GM18526 (cell line): ENCODE measurements around the gene MLH1.

ENCODE experiments used
- POLR2A ChIP-seq: IDR thresholded peaks from 3 replicates; pipeline ENCODE4 v1.6.1; 2011; ENCODE audit not compliant: insufficient read length; ENCODE audit errors: extremely low read depth

Gene MLH1

DNA sequence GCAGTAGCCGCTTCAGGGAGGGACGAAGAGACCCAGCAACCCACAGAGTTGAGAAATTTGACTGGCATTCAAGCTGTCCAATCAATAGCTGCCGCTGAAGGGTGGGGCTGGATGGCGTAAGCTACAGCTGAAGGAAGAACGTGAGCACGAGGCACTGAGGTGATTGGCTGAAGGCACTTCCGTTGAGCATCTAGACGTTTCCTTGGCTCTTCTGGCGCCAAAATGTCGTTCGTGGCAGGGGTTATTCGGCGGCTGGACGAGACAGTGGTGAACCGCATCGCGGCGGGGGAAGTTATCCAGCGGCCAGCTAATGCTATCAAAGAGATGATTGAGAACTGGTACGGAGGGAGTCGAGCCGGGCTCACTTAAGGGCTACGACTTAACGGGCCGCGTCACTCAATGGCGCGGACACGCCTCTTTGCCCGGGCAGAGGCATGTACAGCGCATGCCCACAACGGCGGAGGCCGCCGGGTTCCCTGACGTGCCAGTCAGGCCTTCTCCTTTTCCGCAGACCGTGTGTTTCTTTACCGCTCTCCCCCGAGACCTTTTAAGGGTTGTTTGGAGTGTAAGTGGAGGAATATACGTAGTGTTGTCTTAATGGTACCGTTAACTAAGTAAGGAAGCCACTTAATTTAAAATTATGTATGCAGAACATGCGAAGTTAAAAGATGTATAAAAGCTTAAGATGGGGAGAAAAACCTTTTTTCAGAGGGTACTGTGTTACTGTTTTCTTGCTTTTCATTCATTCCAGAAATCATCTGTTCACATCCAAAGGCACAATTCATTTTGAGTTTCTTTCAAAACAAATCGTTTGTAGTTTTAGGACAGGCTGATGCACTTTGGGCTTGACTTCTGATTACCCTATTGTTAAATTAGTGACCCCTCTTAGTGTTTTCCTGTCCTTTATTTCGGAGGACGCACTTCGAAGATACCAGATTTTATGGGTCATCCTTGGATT is at the start of gene MLH1:
MLH1 (plus strand) TSS at position 193 of the 958 bp plus-strand sequence; CDS start at position 223, 30 bp downstream.
- peak; percentile 84 for TF ChIP-seq POLR2A

DNA sequence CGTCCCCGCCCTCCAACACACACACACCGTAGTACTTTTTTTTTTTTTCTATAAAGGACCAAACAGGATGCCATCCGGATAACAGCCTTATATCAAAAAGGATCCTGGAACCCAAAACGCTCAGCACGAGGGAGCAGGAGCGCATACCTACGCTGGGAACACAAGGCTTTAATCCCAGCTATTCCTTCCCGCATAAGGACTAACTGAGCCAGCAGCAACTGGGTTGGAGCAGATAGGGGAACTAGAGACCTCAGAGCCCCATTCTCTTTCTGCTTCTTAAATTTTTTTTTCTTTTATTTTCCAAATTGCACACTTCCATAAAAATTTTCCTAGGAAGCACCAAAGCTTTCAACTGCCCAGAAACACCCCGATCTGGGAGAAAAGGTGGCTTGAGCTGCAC is 49.7 kb upstream of the MLH1 start:
- no peak for TF ChIP-seq POLR2A

- no peak for TF ChIP-seq POLR2A
Measured at GRCh38 chr3:36944012-36944640, 49.2 kb upstream of the MLH1 start.

DNA sequence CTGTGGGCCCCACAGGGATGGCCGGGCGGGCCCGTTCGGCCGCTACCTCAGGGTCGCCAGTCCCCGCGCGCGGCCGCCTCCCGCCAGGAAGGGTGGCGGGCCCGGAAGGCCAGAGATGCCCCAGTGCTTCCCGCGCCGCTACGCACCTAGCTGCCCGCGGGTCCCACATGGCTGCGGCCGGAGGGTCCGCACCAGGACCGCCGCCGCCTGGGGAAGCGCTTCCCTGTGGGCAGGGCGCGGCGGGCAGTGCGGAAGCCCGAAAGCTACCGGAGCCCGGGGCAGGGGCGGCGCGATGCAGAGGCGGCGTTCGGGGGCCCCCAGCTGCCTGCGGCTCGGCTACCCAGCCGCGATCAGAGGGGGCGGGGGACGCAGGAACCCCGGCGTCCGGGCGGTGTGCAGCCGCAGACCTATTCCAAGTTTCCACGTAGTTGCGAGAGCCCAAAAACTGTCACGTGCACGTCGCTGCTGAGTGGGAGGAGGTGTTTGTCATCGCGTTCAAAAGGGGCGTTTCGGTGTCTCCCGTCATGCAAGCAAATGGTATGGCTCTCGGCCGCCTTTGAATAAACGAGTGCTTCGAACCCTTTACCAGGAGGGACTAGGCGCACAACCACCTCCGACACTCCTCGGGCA is 48.6 kb upstream of the MLH1 start, which contains the start of gene TRANK1:
TRANK1 (minus strand) TSS at position 414 of the 630 bp plus-strand sequence; CDS start at position 169, 245 bp downstream.
- no peak for TF ChIP-seq POLR2A

DNA sequence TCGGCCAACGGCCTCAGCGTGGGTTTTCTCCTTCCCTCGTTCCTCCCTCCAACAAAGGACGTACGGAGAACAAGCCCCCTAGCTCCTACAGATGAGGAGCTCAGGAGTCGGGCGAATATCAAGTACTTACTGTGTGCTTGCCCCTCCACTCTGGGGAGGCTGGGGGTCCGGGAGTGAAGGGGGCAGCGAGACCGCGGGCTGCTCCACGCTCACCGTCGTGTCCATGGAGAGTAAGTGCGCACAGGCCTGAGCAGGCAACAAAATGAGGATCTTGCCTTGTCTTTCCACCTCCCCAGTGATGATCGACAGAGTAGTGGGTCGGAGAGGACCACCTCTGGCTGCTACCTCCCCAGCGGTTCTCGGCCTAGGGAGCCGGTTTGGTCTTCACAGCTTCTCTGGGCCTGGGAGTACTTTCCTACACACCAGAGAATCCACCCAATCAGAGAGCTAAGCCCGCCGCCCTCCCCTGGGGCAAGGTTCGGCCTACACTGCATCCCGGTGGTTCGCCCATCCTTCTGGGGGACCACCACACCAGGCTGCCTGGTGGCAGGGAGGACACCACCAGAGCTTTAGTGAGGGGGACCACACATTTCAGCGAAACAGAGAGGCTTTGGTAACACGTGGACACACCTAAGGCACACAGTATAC is 47.9 kb upstream of the MLH1 start:
- TF ChIP-seq POLR2A: no peak

DNA sequence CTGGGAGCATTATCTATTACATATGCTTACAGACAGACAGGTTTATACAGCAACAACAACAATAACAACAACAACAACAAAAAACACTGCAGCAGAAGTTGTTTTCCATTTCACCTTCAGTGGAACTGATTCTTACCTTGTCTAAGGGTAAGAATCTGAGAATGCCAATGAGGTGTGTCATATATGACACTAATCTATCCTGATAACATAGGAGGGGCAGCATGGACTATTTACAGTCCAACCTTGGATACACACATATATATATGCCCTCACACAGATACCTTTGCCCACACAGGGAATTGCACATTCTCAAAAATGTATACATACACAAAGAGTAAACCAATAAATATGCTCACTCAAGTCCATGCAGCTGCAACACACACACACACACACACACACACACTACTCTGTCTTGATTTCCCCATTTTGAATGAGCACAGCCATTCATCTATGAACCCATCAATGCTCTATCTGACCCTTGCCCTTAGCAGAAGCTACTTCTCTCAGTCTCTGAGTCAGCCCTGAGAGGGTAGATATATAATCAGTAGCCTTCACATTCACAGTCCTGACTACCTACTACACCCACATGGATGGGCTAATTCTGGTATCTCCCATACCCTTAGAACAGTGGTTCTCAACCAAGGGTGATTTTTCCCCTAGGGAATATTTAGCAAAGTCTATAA is 38.7 kb upstream of the MLH1 start:
- no peak for TF ChIP-seq POLR2A

GRCh38 chr3:36956155-36956554 is 37.2 kb upstream of the MLH1 start:
- TF ChIP-seq POLR2A: no peak

- TF ChIP-seq POLR2A: no peak
Measured at GRCh38 chr3:36957063-36957462, 36.3 kb upstream of the MLH1 start.

GRCh38 chr3:36957862-36958686 is 35.2 kb upstream of the MLH1 start:
- TF ChIP-seq POLR2A: no peak

GRCh38 chr3:36959821-36960220 is 33.5 kb upstream of the MLH1 start:
- no peak for TF ChIP-seq POLR2A

DNA sequence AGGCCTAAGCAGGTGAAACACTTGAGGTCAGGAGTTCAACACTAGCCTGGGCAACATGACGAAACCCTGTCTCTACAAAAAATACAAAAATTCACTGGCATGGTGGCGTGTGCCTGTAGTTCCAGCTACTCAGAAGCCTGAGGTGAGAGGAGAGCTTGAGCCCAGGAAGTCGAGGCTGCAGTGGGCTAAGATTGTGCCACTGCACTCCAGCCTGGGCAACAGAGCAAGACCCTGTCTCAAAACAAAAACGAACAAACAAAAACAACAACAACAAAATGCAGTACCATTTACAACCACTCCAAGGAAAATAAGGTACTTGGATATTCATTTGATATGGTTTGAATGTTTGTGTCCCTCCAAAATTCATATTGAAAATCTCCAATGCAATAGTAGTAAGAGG is 32.8 kb upstream of the MLH1 start:
- TF ChIP-seq POLR2A: no peak

DNA sequence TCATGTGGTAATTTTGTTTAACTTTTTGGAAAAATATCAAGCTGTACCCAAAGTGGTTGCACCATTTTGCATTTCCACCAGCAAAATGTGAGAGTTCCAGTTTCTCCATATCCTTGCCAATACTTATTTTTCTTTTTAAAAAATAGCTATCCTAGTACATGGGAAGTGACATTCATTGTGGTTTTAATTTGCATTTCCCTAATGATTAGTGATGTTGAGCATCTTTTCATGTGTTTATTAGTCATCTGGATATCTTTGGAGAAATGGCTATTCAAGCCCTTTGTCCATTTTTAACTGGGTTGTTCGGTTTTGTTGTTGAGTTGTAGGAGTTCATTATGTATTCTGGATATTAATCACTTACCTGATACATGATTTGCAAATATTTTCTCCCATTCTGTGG is 29.0 kb upstream of the MLH1 start:
- no peak for TF ChIP-seq POLR2A

DNA sequence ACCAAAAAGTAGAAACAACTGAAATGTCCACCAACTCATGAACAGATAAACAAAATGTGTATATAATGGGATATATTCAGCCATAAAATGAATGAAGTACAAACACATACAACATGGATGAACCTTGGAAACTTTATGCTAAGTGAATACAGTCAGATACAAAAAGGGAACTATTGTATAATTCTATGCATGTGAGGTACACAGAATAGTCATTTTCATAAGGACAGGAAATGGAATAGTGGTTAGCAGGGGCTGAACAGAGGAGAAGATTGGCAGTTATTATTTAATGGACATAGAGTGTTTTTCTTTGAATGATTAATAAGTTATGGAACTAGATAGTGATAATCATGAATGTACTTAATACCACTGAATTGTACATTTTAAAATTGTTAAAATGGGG is 28.5 kb upstream of the MLH1 start:
- no peak for TF ChIP-seq POLR2A

- TF ChIP-seq POLR2A: no peak
Measured at GRCh38 chr3:36965440-36965839, 27.9 kb upstream of the MLH1 start.

DNA sequence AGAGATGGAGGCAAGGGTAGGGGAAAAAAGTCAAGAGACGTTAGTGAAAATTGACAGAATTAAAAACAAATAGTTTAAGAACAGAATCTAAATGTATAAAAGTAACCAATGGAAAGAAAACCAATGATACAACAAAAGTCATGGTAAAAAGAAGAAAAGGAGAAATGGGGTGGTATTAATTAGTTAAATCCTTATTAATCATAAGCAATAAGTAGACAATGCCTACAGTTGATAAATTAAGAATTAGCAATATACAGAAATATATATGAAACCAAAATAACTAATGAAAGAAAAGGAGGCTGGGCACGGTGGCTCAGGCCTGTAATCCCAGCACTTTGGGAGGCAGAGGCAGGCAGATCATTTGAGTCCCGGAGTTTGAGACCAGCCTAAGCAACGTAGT is 24.2 kb upstream of the MLH1 start:
- no peak for TF ChIP-seq POLR2A
